Heart left ventricle (tissue), 16 donors: ENCODE data around the gene PCDHGA1. TPM values are rescaled to one million over a fixed set of nuclear protein-coding genes. Genes with fewer than 3 reads are reported as not detected.
"Not testable (repeated sequence)": the region's sequence is repeated elsewhere in the genome, so short reads cannot be mapped to it uniquely, and the experiment has no call there.

Experiments
- ATAC-seq, 4 donors: fragments of 200-7000 bp; cut with Tn5 transposase; one replicate each; pipeline ENCODE4 v1.9.1; 2020 to 2022; ENCODE audit warnings: moderate library complexity in 4 of 4, mild to moderate bottlenecking in 3 of 4, moderate number of reproducible peaks in 1 of 4
- DNase-seq, 5 donors: peaks; one replicate each; pipeline ENCODE4 v3.0.0-alpha.2; 2020
- H3K27ac ChIP-seq, 12 donors: fragments of 200-600 bp; sonication (generic) in 4 of 12; one replicate each; pipeline versions ENCODE4 v1.5.0 to v1.8.0; 2016 to 2022; ENCODE audit warnings: mild to moderate bottlenecking in 2 of 12
- H3K27me3 ChIP-seq, 9 donors: fragments of 200-600 bp; sonication (generic) in 2 of 9; one replicate each; pipeline versions ENCODE4 v1.5.1 to v1.8.0; 2016 to 2022; ENCODE audit warnings: mild to moderate bottlenecking in 3 of 9
- H3K36me3 ChIP-seq, 9 donors: fragments of 200-600 bp; sonication (generic) in 2 of 9; one replicate each; pipeline versions ENCODE4 v1.5.0 to v1.8.0; 2018 to 2022; ENCODE audit warnings: mild to moderate bottlenecking in 2 of 9
- H3K4me1 ChIP-seq, 12 donors: fragments of 200-600 bp; sonication (generic) in 4 of 12; one replicate each; pipeline versions ENCODE4 v1.5.0 to v1.8.0; 2016 to 2022; ENCODE audit warnings: mild to moderate bottlenecking in 3 of 12
- H3K4me3 ChIP-seq, 12 donors: fragments of 200-600 bp; sonication (generic) in 4 of 12; one replicate each; pipeline versions ENCODE4 v1.5.0 to v1.8.0; 2017 to 2022; ENCODE audit warnings: mild to moderate bottlenecking in 9 of 12, moderate library complexity in 4 of 12
- H3K9me3 ChIP-seq, 12 donors: fragments of 200-600 bp; sonication (generic) in 4 of 12; one replicate each; pipeline versions ENCODE4 v1.5.0 to v1.8.0; 2016 to 2022; ENCODE audit warnings: mild to moderate bottlenecking in 1 of 12
- CTCF ChIP-seq, 12 donors: fragments of 200-600 bp; sonication (generic) in 4 of 12; IDR thresholded peaks; one replicate each; pipeline versions ENCODE4 v1.5.0 to v1.8.0; 2018 to 2022; ENCODE audit warnings: antibody characterized with exemption in 12 of 12, mild to moderate bottlenecking in 5 of 12
- POLR2A ChIP-seq, 2 donors: fragments of 450-650 bp; IDR thresholded peaks; one replicate each; pipeline ENCODE4 v1.6.1; 2017; ENCODE audit warnings: antibody characterized with exemption in 2 of 2, mild to moderate bottlenecking in 2 of 2, moderate library complexity in 2 of 2
- WGBS, 4 donors: extraction: QIAGEN DNeasy Blood & Tissue Kit in 2 of 4; methylation state at CpG; one replicate each; pipeline versions ENCODE4 v1.1.5 to v1.1.7; 2013 to 2018; 5-methylcytosine and 5-hydroxymethylcytosine counted together
- intact Hi-C, 10 donors: fragments of 100-400 bp; cut with DNase I; formaldehyde crosslinking; loops; one replicate each; pipeline versions ENCODE4 v1.11.1 to v1.14.2; 2022
- polyA plus RNA-seq, 2 donors: library from polyadenylated mRNA; stranded (reverse); fragments of 200-250 nt; gene quantifications; one replicate each; pipeline ENCODE4 v1.2.3, GENCODE V29; 2013
- total RNA-seq, 9 donors: library from RNA; depleted of rRNA in 2 of 9; stranded (reverse); fragments of >200 nt in 2 of 9; fragmentation: NEBNext Ultra II Directional in 3 of 9; extraction: Animal tissue kit (Norgen Biotek cat#: 25700) in 3 of 9; gene quantifications; one replicate each; pipeline versions ENCODE4 v1.1.0 to v1.2.4, GENCODE V29; 2016 to 2023
- donor health status: ischemic (EF 13 %, LVEDD 7.1; RV severe dilation, severe dysfunction).
- donor health status: healthy with polysubstance abuse.
- donor health status: DM: no; HTN: yes; CAD: no.
- donor health status: DM: no; HTN: no; CAD: no.
- donor health status: ischemic (EF 25% LVEDD 6.9; RV normal size, moderate dysfunction).
- donor health status: ischemic (EF 25% LVEDD 5.7; RV mildly dilated, moderate dysfunction).
- donor health status: healthy.
- donor health status: DM: yes; HTN: yes; CAD: no.
- donor health status: ischemic (EF 35%, LVEDD 5.7; RV mildly dilated, moderate dysfunction).
- donor health status: nonischemic (EF 11% LVEDD 7.7; RV severe dilation, severe dysfunction).
- donor health status: DM: yes; HTN: yes; CAD: no.
- donor health status: PGD.
- donor health status: ischemic (EF 29% LVEDD 5.4; RV normal size, mild dysfunction).
- donor health status: nonischemic (EF 23%, LVEDD 6.1; RV moderate dilation, normal function).

Gene PCDHGA1
- total and polyA plus RNA-seq, 11 donors: 1.3 to 4.9 (median 3.1) TPM

GRCh38 chr5:141375444-141376155, 45.3 kb downstream of the PCDHGA1 start:
- Histone ChIP-seq H3K36me3 (peaks cover 0 to 36% (median 0%) of the 10 kb centered on the region in 9 donors), H3K27me3 (peaks cover 0 to 23% (median 0%) of the 10 kb centered on the region in 9 donors), H3K4me1 (peaks cover 0 to 23% (median 0%) of the 10 kb centered on the region in 12 donors), H3K9me3 (peaks cover 0 to 99% (median 64%) of the 10 kb centered on the region in 12 donors)
- ATAC-seq, intact Hi-C loops, H3K27ac ChIP-seq, H3K4me3 ChIP-seq, DNase-seq: not testable (repeated sequence)
- WGBS, 4 donors: 56 to 92% (median 61%) methylated on average over 12 to 43 of the region's 48 CpGs
- TF ChIP-seq CTCF (IDR thresholded peaks at IDR 0.05): peak in 1 of 12 donors; percentile 9

- peak in 4 of 12 donors; percentile 16 to 31 (median 24) for TF ChIP-seq CTCF (IDR thresholded peaks at IDR 0.05)
- TF ChIP-seq POLR2A (IDR thresholded peaks at IDR 0.05): no peak
- intact Hi-C loops: no loop called here
- Histone ChIP-seq H3K4me3 (peak within 1 kb of the TSS in 9 of 12 donors; percentile 20 to 40 (median 32)), H3K36me3 (peaks cover 0 to 33% (median 0%) of the 10 kb centered on the region in 9 donors), H3K27me3 (peaks cover 0 to 23% (median 0%) of the 10 kb centered on the region in 9 donors), H3K4me1 (peaks cover 0 to 4% (median 0%) of the 10 kb centered on the region in 12 donors), H3K27ac (no peak within 1 kb of the TSS), H3K9me3 (peaks cover 0 to 100% (median 50%) of the 10 kb centered on the region in 12 donors)
- no peak for DNase-seq
- 20 to 39% (median 23%) methylated on average over 37 of the region's 37 CpGs for WGBS, 4 donors
- ATAC-seq: peak in 3 of 4 donors; percentile 26 to 45 (median 27)
Measured at GRCh38 chr5:141382469-141383294, 52.4 kb downstream of the PCDHGA1 start, which contains the start of gene PCDHGA7. Gene PCDHGA7 (plus strand): TSS chr5:141382742. CDS start chr5:141382900, 158 bp downstream.

- H3K9me3 ChIP-seq: peaks cover 0 to 96% (median 50%) of the 10 kb centered on the region in 12 donors
Measured at GRCh38 chr5:141383345-141383744, 53.0 kb downstream of the PCDHGA1 start.

More at GRCh38 chr5:141383345-141383744, 53.0 kb downstream of the PCDHGA1 start:
- no peak for TF ChIP-seq POLR2A (IDR thresholded peaks at IDR 0.05)
- TF ChIP-seq CTCF (IDR thresholded peaks at IDR 0.05): no peak
- H3K36me3 ChIP-seq: peaks cover 0 to 28% (median 0%) of the 10 kb centered on the region in 9 donors
- H3K27ac ChIP-seq: no peak overlapping the region
- intact Hi-C loops: no loop called here
- DNase-seq (no peak), ATAC-seq (no peak)
- H3K4me3 ChIP-seq: peak overlapping the region in 4 of 12 donors; percentile 25 to 40 (median 36)
- peaks cover 0 to 4% (median 0%) of the 10 kb centered on the region in 12 donors for H3K4me1 ChIP-seq
- H3K27me3 ChIP-seq: peaks cover 0 to 23% (median 0%) of the 10 kb centered on the region in 9 donors
- WGBS, 4 donors: 44 to 64% (median 47%) methylated on average over 18 to 21 of the region's 21 CpGs
